Nephron (organoid): ENCODE data around the gene FOXF1.

Experiments
- H3K27ac Mint-ChIP-seq, 3 experiments: 2 replicates each; pipeline ENCODE4 v1.8.0; 2020; ENCODE audit warnings: mixed read lengths in 3 of 3, mild to moderate bottlenecking in 2 of 3, moderate library complexity in 1 of 3
- H3K27me3 Mint-ChIP-seq: 2 replicates; pipeline ENCODE4 v1.8.0; 2021; ENCODE audit warnings: low read depth, mild to moderate bottlenecking, moderate library complexity, mixed read lengths
- H3K36me3 Mint-ChIP-seq: 2 replicates; pipeline ENCODE4 v1.8.0; 2020; ENCODE audit warnings: low read depth, mixed read lengths
- H3K4me1 Mint-ChIP-seq: 2 replicates; pipeline ENCODE4 v1.8.0; 2020; ENCODE audit warnings: mixed read lengths
- H3K4me3 Mint-ChIP-seq, 3 experiments: 2 replicates each; pipeline ENCODE4 v1.8.0; 2020; ENCODE audit warnings: mild to moderate bottlenecking in 3 of 3, mixed read lengths in 3 of 3, moderate library complexity in 2 of 3
- H3K9me3 Mint-ChIP-seq: 2 replicates; pipeline ENCODE4 v1.8.0; 2020; ENCODE audit warnings: mixed read lengths
- CTCF ChIP-seq, 3 experiments: fragments of 200-600 bp; sonication (generic); IDR thresholded peaks; one replicate each; pipeline ENCODE4 v1.5.0; 2021; ENCODE audit warnings: antibody characterized with exemption in 3 of 3; ENCODE audit not compliant: unreplicated experiment in 3 of 3

FOXF1 gene

DNA sequence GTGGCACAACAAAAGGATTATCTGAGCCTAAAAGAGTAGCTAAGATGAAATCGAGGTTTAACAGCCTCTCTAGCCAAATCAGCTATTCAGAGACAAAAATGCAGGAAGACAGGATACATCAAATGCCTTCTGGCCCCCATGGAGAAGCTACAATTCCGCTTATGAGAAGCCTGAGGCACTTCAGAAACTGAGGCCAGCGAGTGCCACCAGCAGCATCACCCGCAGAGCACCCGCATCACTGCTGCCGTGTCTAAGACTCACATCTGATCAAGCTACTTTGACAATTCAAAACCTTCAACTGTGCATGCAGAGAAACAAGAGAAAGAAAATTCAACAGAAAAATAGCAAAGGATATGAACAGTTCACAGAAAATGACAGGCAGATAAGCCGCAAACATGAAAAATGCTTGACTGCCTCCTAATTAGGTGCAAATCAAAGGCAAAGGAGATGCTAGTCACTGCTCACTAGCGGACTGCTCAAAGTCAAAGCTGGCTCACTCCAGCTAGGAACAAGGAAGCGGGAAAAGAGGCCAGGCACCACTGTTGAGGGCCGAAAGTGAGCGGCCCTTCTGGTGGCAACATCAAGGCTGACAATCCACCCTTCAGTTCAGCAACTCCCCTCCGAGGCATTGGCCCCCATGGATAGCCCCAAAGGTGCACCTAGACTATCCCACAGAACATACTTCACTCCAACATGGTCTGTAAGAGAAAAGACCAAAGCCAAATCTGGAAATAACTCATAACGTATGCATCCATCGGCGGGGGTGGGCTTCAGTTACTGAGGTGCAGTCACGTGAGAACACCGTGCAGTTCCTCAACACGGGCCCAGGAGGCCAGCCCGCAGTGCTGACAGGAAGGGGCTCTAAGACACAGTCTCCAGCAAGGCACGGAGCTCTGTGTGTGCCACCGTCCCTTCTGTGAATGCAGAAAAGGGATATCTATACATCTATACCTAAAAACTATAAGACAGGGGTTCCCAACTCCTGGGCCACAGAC lies 32.7 kb downstream of the FOXF1 start:
- TF ChIP-seq CTCF (IDR thresholded peaks at IDR 0.05; ENCODE audit: unreplicated experiment in 3 of 3) = no peak
- H3K36me3 Mint-ChIP-seq = peaks cover 29% of the 10 kb centered on the region

DNA sequence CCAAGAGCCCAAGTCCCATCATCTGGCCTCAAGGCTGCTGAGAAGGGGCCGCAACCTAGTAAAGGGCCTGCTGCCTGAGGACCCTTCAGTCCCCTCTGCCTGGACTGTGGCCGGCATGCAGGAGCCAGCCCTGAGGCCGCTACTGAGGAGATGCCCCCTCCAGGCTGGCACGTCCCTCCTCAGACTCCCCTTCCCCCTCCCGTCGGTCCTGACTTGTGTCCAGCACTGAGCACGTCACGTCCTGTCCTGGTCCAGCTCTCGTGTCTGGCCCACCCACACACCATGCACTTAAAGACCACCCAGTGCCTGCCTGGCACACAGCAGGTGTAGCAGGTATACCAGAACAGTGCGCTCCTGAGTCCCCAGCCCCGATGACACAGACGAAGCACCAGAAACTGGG lies 35.2 kb downstream of the FOXF1 start:
- H3K27ac Mint-ChIP-seq = no peak overlapping the region
- TF ChIP-seq CTCF (IDR thresholded peaks at IDR 0.05; ENCODE audit: unreplicated experiment in 3 of 3) = no peak

More for the DNA sequence above, 32.7 kb downstream of the FOXF1 start:
- no peak overlapping the region for H3K4me3 Mint-ChIP-seq
- H3K4me1 Mint-ChIP-seq = no peaks in the 10 kb centered on the region
- peaks cover 73% of the 10 kb centered on the region for H3K27me3 Mint-ChIP-seq
- H3K27ac Mint-ChIP-seq = no peak overlapping the region
- H3K9me3 Mint-ChIP-seq = no peaks in the 10 kb centered on the region

DNA sequence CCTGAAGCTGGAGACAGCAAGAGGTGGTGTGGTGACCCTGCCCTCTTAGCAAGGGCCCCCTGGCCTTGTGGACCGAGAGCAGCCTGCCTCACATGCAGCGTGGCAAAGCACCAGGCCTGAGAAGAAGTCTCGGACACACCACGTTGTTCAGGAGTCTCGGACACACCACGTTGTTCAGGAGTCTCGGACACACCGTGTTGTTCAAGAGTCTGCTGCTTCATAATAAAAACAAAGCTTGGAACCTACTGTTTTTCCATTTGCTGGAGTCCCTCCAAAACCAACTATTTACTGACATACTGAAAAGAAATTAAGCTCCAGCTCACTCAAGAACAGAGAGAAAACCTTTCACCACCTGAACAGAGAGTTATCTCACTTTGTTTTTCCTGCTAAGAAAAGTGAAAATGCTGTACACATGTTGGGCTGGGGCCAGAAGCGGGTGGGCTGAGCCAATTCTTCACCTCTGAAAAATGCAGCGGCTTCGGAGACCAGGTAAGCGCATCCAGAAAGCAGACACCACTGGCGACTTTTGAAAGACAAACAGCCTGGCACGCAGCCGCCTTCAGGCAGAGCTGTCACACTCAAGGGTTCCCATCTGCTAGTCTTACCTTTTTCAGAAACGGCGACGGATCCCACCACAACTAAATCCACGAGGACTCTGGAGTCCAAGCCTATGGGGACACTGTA lies 35.8 kb downstream of the FOXF1 start:
- no peaks in the 10 kb centered on the region for H3K4me1 Mint-ChIP-seq
- peaks cover 61% of the 10 kb centered on the region for H3K27me3 Mint-ChIP-seq
- H3K9me3 Mint-ChIP-seq = no peaks in the 10 kb centered on the region
- no peak overlapping the region for H3K27ac Mint-ChIP-seq
- peaks cover 24% of the 10 kb centered on the region for H3K36me3 Mint-ChIP-seq
- no peak overlapping the region for H3K4me3 Mint-ChIP-seq
- no peak for TF ChIP-seq CTCF (IDR thresholded peaks at IDR 0.05; ENCODE audit: unreplicated experiment in 3 of 3)

More for the DNA sequence above, 35.2 kb downstream of the FOXF1 start:
- Mint-ChIP-seq H3K27me3 (peaks cover 63% of the 10 kb centered on the region), H3K9me3 (no peaks in the 10 kb centered on the region), H3K4me3 (no peak overlapping the region), H3K4me1 (no peaks in the 10 kb centered on the region), H3K36me3 (peaks cover 24% of the 10 kb centered on the region)

DNA sequence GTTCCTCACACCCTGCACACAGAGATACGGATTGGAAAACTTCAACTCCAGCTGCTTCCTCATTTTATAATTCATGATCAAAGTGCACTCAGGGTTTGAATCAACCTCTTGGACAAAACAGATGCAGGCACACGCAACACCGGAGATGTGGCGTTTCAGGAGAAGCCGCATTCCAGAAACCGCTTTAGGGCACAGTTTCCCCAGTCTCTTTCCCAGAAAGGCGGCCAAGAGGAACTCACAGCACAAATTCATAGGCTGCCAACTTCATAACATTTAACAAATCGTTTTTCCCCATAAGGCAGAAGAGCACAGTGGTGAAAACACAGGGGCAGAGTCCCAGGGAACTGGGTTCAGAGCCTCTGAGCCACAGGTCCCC lies 36.3 kb downstream of the FOXF1 start:
- no peaks in the 10 kb centered on the region for H3K4me1 Mint-ChIP-seq
- peaks cover 63% of the 10 kb centered on the region for H3K27me3 Mint-ChIP-seq
- TF ChIP-seq CTCF (IDR thresholded peaks at IDR 0.05; ENCODE audit: unreplicated experiment in 3 of 3) = no peak
- H3K4me3 Mint-ChIP-seq = no peak overlapping the region
- no peak overlapping the region for H3K27ac Mint-ChIP-seq
- H3K9me3 Mint-ChIP-seq = no peaks in the 10 kb centered on the region
- peaks cover 24% of the 10 kb centered on the region for H3K36me3 Mint-ChIP-seq

DNA sequence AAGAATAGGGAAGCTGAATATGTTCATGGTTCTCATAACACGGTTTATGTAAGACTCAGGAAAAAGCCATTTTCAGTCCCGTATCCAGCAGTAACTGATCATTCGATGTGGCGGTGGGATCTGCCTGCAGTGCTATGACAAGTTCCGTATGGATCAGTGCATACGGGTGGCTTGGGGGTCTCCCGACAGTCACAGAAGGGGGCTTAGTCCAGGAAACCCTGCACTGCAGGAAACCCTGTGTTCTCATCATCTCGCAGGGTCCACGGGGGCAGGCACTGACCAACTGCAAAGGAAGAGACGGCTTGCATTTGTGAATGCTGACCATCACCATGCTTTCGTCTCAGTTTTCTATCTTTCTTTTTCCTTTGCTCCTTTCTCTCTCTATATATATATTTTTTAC lies 37.0 kb downstream of the FOXF1 start:
- Mint-ChIP-seq H3K27me3 (peaks cover 66% of the 10 kb centered on the region), H3K27ac (no peak overlapping the region), H3K4me3 (no peak overlapping the region), H3K36me3 (peaks cover 24% of the 10 kb centered on the region), H3K9me3 (no peaks in the 10 kb centered on the region), H3K4me1 (peaks cover 2% of the 10 kb centered on the region)
- TF ChIP-seq CTCF (IDR thresholded peaks at IDR 0.05; ENCODE audit: unreplicated experiment in 3 of 3) = no peak
